Karpas-422 (cell line): Measurements from ENCODE around the gene MDP1. TPM values are rescaled to one million over a fixed set of nuclear protein-coding genes. Genes with fewer than 3 reads are reported as not detected.

Experiments
- DNase-seq: peaks from one replicate; pipeline ENCODE4 v3.0.0-alpha.2; 2015
- H2AFZ ChIP-seq: fragments of 200-600 bp; sonication (generic); 2 replicates; pipeline ENCODE4 v1.6.1; 2014; ENCODE audit warnings: antibody characterized with exemption, low read length, mixed read lengths
- H3K27ac ChIP-seq: fragments of 200-600 bp; sonication (generic); 2 replicates; pipeline ENCODE4 v1.5.1; 2014; ENCODE audit warnings: mild to moderate bottlenecking, low read length, moderate library complexity
- H3K27me3 ChIP-seq: fragments of 200-600 bp; sonication (generic); 2 replicates; pipeline ENCODE4 v1.6.1; 2014; ENCODE audit warnings: low read length, mixed read lengths
- H3K36me3 ChIP-seq: fragments of 200-600 bp; sonication (generic); 2 replicates; pipeline ENCODE4 v1.6.1; 2014; ENCODE audit warnings: low read length, mixed read lengths; ENCODE audit not compliant: insufficient read depth
- H3K4me1 ChIP-seq: fragments of 200-600 bp; sonication (generic); 2 replicates; pipeline ENCODE4 v1.6.1; 2014; ENCODE audit warnings: mild to moderate bottlenecking, low read length, mixed read lengths
- H3K4me2 ChIP-seq: fragments of 200-600 bp; sonication (generic); 2 replicates; pipeline ENCODE4 v1.6.1; 2014; ENCODE audit warnings: low read length, low read depth, mild to moderate bottlenecking; ENCODE audit not compliant: poor library complexity, severe bottlenecking
- H3K4me3 ChIP-seq: fragments of 200-600 bp; sonication (generic); 2 replicates; pipeline ENCODE4 v1.5.1; 2014; ENCODE audit warnings: mild to moderate bottlenecking, antibody characterized with exemption, low read length, mixed read lengths
- H3K79me2 ChIP-seq: fragments of 200-600 bp; sonication (generic); 2 replicates; pipeline ENCODE4 v1.6.1; 2014; ENCODE audit warnings: mild to moderate bottlenecking, low read length, mixed read lengths
- H3K9ac ChIP-seq: fragments of 200-600 bp; sonication (generic); 2 replicates; pipeline ENCODE4 v1.6.0; 2014; ENCODE audit warnings: low read length
- H3K9me2 ChIP-seq: fragments of 200-600 bp; sonication (generic), shearing (Covaris generic); replicated peaks from 2 replicates; pipeline ENCODE4 v1.6.0; 2014; ENCODE audit warnings: mild to moderate bottlenecking, low read length, moderate library complexity; ENCODE audit not compliant: insufficient read depth
- H3K9me3 ChIP-seq: fragments of 300-700, 200-600 bp; sonication (generic); 2 replicates; pipeline ENCODE4 v1.6.1; 2014; ENCODE audit warnings: low read length, mixed read lengths
- H4K20me1 ChIP-seq: fragments of 200-600 bp; sonication (generic); 2 replicates; pipeline ENCODE4 v1.6.1; 2014; ENCODE audit warnings: mild to moderate bottlenecking, antibody characterized with exemption, low read length, low read depth; ENCODE audit not compliant: insufficient read depth
- total RNA-seq: library from RNA; depleted of rRNA; stranded (reverse); fragments of >200 nt; shearing (Covaris generic); gene quantifications from 2 replicates; pipeline ENCODE4 v1.2.3, GENCODE V29; 2014; ENCODE audit warnings: low replicate concordance

Gene MDP1
- total RNA-seq, 1 experiment from 2014 or later = 35.4 TPM

- no peak overlapping the region for H3K4me2 ChIP-seq
- H3K4me3 ChIP-seq = no peak overlapping the region
- no peaks in the 10 kb centered on the region for H4K20me1 ChIP-seq
- H3K36me3 ChIP-seq = no peaks in the 10 kb centered on the region
- no peak overlapping the region for H3K27ac ChIP-seq
- H3K4me1 ChIP-seq = no peaks in the 10 kb centered on the region
- H3K9me3 ChIP-seq = no peaks in the 10 kb centered on the region
- no peak for DNase-seq
- no peaks in the 10 kb centered on the region for H3K27me3 ChIP-seq
- no peaks in the 10 kb centered on the region for H3K79me2 ChIP-seq
- no peak overlapping the region for H3K9ac ChIP-seq
- H3K9me2 ChIP-seq = no peaks in the 10 kb centered on the region
- H2AFZ ChIP-seq = no peak overlapping the region
Measured at GRCh38 chr14:24260026-24260779, 44.3 kb upstream of the MDP1 start.

GRCh38 chr14:24259282-24260025 lies 43.6 kb upstream of the MDP1 start:
- Histone ChIP-seq H3K79me2 (no peaks in the 10 kb centered on the region), H3K4me1 (no peaks in the 10 kb centered on the region), H3K27me3 (no peaks in the 10 kb centered on the region), H3K27ac (no peak overlapping the region), H3K9me2 (no peaks in the 10 kb centered on the region), H3K9ac (no peak overlapping the region), H3K4me3 (no peak overlapping the region), H3K9me3 (no peaks in the 10 kb centered on the region), H4K20me1 (no peaks in the 10 kb centered on the region), H2AFZ (no peak overlapping the region), H3K4me2 (no peak overlapping the region), H3K36me3 (peaks cover 1% of the 10 kb centered on the region; the same call in 1 of the 2 replicates)
- DNase-seq = no peak

GRCh38 chr14:24258548-24259265 lies 42.8 kb upstream of the MDP1 start:
- DNase-seq = no peak
- H3K9me3 ChIP-seq = no peaks in the 10 kb centered on the region
- no peak overlapping the region for H3K27ac ChIP-seq
- H4K20me1 ChIP-seq = no peaks in the 10 kb centered on the region
- H3K36me3 ChIP-seq = peaks cover 4% of the 10 kb centered on the region; the same call in 1 of the 2 replicates
- H2AFZ ChIP-seq = no peak overlapping the region
- no peak overlapping the region for H3K9ac ChIP-seq
- no peaks in the 10 kb centered on the region for H3K4me1 ChIP-seq
- H3K27me3 ChIP-seq = no peaks in the 10 kb centered on the region
- H3K4me3 ChIP-seq = no peak overlapping the region
- H3K79me2 ChIP-seq = no peaks in the 10 kb centered on the region
- H3K4me2 ChIP-seq = no peak overlapping the region
- H3K9me2 ChIP-seq = no peaks in the 10 kb centered on the region

GRCh38 chr14:24258119-24258518 lies 42.3 kb upstream of the MDP1 start:
- Histone ChIP-seq H3K79me2 (no peaks in the 10 kb centered on the region), H3K9me2 (no peaks in the 10 kb centered on the region), H3K9ac (no peak overlapping the region), H2AFZ (no peak overlapping the region), H3K27ac (no peak overlapping the region), H3K36me3 (peaks cover 4% of the 10 kb centered on the region; the same call in 1 of the 2 replicates), H3K27me3 (no peaks in the 10 kb centered on the region), H4K20me1 (no peaks in the 10 kb centered on the region), H3K9me3 (no peaks in the 10 kb centered on the region), H3K4me2 (no peak overlapping the region), H3K4me3 (no peak overlapping the region), H3K4me1 (no peaks in the 10 kb centered on the region)
- no peak for DNase-seq

GRCh38 chr14:24256960-24257359 lies 41.1 kb upstream of the MDP1 start:
- H4K20me1 ChIP-seq = no peaks in the 10 kb centered on the region
- no peak overlapping the region for H3K9ac ChIP-seq

GRCh38 chr14:24255931-24256711 lies 40.3 kb upstream of the MDP1 start:
- Histone ChIP-seq H3K27me3 (no peaks in the 10 kb centered on the region), H3K9me2 (no peaks in the 10 kb centered on the region), H2AFZ (no peak overlapping the region), H4K20me1 (no peaks in the 10 kb centered on the region), H3K4me3 (no peak overlapping the region), H3K4me2 (no peak overlapping the region), H3K4me1 (no peaks in the 10 kb centered on the region), H3K36me3 (peaks cover 4% of the 10 kb centered on the region; the same call in 1 of the 2 replicates), H3K27ac (no peak overlapping the region), H3K79me2 (no peaks in the 10 kb centered on the region), H3K9me3 (no peaks in the 10 kb centered on the region), H3K9ac (no peak overlapping the region)
- no peak for DNase-seq

More at GRCh38 chr14:24256960-24257359, 41.1 kb upstream of the MDP1 start:
- H2AFZ ChIP-seq = no peak overlapping the region
- H3K9me2 ChIP-seq = no peaks in the 10 kb centered on the region
- H3K27ac ChIP-seq = no peak overlapping the region
- no peaks in the 10 kb centered on the region for H3K9me3 ChIP-seq
- H3K4me2 ChIP-seq = no peak overlapping the region
- no peaks in the 10 kb centered on the region for H3K79me2 ChIP-seq
- H3K27me3 ChIP-seq = no peaks in the 10 kb centered on the region
- no peaks in the 10 kb centered on the region for H3K4me1 ChIP-seq
- no peak overlapping the region for H3K4me3 ChIP-seq
- DNase-seq = no peak
- peaks cover 4% of the 10 kb centered on the region; the same call in 1 of the 2 replicates for H3K36me3 ChIP-seq

- no peak for DNase-seq
- no peak overlapping the region for H3K9ac ChIP-seq
- H3K27me3 ChIP-seq = no peaks in the 10 kb centered on the region
- H3K4me3 ChIP-seq = no peak overlapping the region
- H4K20me1 ChIP-seq = no peaks in the 10 kb centered on the region
- no peaks in the 10 kb centered on the region for H3K9me2 ChIP-seq
- no peaks in the 10 kb centered on the region for H3K9me3 ChIP-seq
- no peak overlapping the region for H2AFZ ChIP-seq
- H3K4me1 ChIP-seq = no peaks in the 10 kb centered on the region
- H3K4me2 ChIP-seq = no peak overlapping the region
- H3K36me3 ChIP-seq = peaks cover 4% of the 10 kb centered on the region; the same call in 1 of the 2 replicates
- H3K27ac ChIP-seq = no peak overlapping the region
- H3K79me2 ChIP-seq = no peaks in the 10 kb centered on the region
Measured at GRCh38 chr14:24255438-24255837, 39.6 kb upstream of the MDP1 start.
